GM18861 (cell line): ENCODE data around the gene CATSPER4.

Source experiments
- ATAC-seq: cut with Tn5 transposase; IDR thresholded peaks from one replicate; pipeline ENCODE4 v1.9.1; 2021; ENCODE audit not compliant: unreplicated experiment

Gene CATSPER4

DNA sequence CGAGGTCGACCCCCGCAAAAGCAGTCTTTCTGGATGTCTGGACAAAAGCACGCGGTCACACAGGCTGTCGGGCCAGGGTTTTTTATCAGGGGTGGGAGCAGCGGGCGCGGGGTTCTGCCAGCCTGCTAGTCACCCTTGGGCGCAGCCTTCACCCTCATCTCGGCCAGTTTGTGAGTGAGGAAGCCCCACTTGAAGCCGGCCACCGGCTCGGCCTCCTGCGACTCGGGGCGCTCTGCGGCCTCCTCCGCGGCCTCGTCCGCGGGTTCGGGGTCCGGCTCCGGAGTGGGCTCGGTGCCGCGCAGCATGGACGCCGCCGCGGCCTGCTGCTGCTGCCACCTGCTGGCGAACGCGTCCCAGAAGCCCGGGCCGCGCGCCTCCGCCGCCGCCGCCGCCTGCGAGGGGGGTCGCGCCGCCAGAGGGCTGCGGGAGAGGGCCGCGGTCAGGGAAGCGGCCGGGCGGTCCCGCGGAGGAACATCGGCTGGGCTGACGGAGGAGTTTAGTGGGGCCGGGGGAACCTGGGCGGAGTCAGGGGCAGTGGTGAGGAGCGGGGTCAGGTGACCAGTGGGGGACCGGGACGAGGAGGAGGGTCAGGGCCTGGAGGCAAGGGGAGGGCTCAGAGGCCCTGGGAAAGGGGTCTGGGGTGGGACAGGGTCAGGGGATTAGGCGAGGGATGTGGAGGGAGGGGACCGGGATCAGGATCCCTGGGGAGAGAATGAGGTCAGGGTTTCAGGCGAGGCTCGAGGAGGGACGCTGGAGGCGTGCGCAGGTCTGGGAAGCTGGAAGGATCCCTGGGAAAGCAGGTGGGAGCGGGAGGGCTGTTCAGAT is 26.2 kb upstream of the CATSPER4 start:
- no peak for ATAC-seq

DNA sequence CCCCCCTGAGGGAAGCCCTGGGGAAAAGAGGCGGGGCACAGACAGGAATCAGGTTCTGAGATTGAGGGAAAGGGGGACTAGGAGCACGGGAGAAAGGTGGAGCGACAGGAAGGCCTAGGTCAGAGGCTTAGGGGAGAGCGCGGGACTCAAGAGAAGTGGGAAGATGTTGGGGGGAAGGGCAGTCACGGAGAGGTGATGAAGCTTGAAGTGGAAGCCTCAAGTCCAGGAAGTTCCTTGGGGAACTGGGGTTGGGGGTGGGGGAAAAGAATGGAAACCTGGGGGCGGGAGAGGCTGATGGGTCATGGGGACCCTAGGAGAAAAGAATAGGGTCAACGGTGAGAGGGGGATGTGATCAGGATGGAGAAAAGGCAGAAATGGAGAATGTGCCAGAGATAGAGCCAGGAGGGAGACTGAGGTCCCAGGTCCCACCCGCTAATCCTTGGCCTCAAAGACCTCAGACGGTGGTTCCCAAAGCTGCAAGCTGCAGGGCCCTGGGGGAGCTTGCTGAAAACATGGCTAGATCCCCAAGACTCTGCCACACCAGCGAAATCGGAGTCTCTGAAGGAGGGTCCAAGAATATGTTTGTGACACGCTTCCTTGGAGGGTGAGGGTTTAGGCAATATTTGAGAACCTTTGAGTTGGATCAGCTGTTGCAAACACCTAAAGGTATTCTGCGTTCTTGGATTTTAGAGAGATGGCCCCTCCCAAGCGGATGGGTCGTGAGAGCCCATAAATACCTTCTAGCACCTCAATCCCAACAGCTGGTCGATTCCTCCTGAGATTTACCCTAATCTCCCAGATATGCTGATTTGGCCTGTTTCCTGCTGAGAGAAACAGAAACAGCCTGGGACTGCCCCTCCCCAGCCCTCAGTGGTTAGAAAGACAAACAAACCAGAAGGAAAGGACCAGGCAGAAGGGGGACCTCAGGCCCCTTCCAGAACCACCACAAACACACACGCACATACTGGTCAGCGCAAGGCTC is 25.2 kb upstream of the CATSPER4 start:
- no peak for ATAC-seq

DNA sequence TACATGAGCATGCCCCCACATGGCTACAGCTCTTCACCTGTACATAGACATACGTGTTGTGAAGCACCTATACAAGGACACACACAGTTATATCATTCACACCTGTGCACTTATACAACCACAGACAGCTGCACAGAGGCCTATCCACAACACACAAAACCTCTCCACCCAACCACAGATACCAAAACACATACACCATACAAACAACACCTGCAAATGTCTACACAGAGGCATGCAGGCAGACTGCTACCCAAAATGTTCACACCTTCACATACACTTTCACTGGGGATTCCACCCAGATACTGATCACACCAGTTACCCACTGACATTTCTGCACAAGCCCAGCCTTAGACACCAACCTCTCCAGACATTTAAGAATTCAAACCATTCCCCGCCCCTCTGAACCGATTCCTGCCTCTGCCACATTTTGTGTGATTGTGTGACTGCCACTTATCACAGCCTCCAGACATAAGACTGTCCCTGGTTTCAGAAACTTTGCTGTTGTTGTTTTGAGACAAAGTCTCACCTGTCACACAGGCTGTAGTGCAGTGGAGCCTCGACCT is 23.6 kb upstream of the CATSPER4 start:
- no peak for ATAC-seq

DNA sequence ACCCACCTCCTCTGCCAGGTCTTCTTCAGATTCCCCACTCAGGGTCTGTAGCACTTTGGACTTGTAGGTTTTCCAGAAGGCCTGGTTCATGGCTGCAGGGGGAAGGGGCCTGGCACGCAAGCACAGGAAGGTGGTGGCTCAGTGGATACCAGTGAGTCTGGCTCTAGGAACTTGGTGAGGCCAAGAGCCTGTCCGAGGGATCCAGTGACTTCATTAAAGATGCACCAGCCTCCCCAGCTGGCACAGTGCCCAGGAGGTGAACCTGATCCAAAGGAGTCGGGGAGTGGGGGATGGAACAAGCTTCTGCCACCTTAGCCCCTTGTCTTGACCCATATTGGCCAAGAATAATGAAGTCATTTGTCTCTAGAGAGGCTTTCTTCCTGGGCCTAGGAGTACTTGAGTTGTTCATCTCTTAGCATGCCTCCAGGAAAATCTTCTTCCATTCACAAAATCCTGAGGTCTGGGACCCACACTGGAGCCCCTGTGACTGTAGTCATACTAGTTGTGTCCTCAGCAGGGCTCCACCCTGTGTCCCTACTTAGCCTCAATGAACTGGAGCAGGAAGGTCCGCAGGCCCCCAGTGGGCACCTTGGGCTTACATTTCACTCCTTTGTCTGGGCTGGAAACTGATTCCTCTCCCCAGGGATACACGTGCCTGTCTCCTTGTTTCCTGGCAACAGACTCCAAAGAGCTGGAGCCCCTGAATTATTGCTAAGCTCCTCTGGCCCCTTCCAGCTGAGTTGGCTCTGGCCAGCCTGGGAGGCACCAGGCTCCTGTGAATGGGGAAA is 21.8 kb upstream of the CATSPER4 start, which contains the start of gene C1orf232:
TSS of gene C1orf232 (minus strand) at position 554 of the 788 bp plus-strand sequence. CDS start at position 90, 464 bp downstream.
- ATAC-seq: no peak

DNA sequence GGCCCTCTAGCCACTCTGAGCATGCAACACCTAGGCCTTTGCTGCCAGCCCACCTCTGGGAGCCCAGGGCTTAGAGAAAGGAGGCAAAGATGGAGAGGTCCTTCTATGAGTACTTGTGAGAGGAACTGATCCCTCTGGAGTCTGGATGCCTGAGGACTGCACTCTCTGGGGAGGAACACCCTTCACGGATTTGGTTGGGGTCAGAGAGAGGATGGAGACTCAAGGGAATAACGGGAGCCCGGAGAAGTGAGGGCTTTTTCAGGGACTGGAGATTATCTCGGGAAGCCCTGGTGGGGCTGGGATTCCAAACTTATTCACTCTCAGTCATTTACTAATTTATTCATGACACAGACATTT is 21.2 kb upstream of the CATSPER4 start:
- ATAC-seq: no peak

DNA sequence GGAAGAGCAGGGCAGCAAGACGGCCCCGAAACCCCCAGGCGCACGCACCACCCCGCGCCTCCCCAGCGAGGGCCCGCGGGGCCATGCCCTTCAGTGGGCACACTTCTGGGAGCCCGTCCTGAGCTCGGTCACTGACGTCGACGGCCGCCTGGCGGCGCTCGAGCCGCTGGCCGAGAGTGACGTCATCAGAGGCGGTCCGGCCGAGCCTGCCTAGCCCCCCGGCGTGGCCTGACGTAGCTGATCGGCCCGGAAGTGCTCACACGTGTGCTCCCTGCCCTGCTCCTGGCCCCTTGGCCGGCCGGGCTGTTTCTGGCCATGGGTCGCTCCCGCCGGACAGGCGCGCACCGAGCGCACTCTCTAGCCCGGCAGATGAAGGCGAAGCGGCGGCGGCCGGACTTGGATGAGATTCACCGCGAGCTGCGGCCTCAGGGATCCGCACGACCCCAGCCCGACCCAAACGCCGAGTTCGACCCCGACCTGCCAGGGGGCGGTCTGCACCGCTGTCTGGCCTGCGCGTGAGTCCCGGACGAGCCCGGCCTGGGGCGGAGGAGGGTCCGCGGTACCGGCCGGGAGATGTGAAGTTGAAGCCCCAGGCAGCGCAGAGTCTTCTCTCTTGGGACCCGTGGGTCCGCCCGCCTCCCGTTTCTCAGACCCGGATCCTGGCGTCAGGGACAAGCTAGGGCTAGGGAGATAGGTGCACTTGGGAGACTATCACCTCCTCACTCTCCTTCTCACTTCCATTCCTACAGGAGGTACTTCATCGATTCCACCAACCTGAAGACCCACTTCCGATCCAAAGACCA is 20.5 kb upstream of the CATSPER4 start, which contains the start of gene ZNF593:
TSS of gene ZNF593 (plus strand) at position 240 of the 803 bp plus-strand sequence. CDS start at position 316, 76 bp downstream.
- ATAC-seq: peak; percentile 80

DNA sequence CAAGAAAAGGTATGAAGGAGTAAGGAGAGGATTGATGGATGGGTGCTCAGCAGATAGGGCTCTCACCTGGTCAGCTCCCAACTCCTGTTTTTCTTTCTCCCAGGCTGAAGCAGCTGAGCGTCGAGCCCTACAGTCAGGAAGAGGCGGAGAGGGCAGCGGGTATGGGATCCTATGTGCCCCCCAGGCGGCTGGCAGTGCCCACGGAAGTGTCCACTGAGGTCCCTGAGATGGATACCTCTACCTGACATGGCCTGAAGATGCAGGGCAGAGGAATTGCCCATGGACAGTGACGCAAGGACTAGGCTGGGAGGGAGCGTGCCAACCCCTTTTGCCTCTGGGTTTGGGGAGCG is 20.0 kb upstream of the CATSPER4 start:
- no peak for ATAC-seq

DNA sequence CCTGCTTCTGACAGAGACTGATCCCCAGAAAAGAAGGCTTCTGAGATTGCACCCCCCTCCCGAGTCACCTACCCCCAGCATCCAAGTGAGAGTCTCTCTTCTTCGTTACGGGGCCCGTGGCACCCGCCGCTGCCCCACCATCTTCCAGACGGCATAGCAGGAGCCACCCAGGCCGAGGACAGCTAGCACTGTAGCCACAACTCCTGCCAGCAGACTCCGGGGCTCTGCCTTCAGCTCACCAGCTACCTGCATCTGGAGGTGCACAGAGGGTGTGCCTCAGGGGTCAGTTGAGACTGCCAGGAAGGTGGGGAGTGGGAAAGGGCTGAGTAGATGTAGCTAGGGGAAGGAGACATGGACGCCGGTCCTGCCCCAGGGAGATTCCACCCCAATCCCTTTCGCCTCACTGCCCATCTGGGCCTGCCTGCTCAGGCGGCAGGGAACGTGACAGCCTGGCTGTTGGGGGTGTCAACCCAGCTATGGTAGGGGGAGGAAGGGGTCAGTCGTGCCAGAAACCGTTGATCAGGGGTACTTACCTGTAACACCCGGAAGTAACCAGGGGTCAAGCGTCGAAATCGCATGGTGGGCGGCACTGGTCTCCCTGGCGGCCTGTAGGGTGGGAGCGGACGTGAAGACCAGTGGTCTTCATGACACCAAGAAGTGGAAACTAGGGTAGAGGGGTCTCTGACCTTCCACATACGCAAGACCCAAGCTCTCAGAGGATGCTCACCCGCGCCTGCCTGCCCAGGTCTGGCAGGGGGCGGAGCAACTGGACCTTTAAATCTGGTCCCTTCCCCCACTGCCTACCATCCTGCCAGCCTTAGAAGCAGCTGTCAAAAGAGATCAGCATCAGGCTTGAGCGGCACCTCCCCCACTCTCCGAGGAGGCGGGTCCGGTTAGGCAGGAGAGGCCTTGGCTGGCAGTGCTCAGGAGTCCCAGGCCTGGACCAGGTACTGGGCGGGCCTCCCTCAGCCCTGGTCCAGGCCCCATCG is 19.0 kb upstream of the CATSPER4 start, which contains the start of gene ZNF593OS:
TSS of gene ZNF593OS (minus strand) at position 749 of the 989 bp plus-strand sequence. CDS start at position 578, 171 bp downstream.
- ATAC-seq: no peak

DNA sequence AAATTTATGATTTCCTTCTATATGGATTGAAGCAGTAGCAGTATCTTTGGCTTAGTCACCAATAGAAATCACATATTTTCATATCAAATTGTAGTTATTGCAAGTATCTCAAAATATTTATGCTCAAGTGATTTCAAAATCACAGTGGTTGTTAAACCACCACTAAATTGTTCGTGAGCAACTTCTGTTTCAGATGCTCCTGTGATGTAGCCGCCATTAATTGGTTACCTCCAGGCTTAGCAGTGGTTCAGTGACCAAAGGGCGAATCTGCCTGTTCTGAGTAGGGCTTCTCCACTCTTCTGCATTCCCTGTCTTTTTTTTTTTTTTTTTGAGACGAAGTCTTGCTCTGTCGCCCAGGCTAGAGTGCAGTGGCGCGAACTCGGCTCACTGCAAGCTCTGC is 15.1 kb upstream of the CATSPER4 start:
- no peak for ATAC-seq

DNA sequence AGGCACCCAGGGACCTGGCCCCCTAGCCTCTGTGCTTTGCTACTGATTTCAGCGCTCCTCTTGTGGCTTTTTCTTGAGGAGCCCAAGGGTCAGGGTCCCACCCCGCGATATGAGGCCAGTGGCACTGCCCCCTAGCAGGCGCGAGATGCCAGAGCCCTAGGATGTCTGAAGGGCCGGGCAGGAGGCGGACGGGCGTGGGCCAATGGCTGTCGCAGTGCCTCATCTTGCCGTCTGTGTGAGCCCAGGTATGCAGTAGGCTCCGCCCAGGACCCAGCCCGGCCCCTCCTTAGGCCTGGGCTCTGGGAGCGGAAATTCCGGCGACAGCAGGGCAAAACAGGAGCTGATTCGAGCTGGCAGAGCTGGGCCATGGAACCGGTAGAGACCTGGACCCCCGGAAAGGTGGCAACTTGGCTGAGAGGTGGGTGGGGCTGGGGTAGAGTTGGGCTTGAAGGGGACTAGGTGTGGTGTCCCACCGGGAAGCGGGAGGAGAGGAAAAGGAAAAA is 13.2 kb upstream of the CATSPER4 start, which contains the start of gene CNKSR1:
TSS of gene CNKSR1 (plus strand) at position 310 of the 503 bp plus-strand sequence. CDS start at position 367, 57 bp downstream.
- no peak for ATAC-seq

DNA sequence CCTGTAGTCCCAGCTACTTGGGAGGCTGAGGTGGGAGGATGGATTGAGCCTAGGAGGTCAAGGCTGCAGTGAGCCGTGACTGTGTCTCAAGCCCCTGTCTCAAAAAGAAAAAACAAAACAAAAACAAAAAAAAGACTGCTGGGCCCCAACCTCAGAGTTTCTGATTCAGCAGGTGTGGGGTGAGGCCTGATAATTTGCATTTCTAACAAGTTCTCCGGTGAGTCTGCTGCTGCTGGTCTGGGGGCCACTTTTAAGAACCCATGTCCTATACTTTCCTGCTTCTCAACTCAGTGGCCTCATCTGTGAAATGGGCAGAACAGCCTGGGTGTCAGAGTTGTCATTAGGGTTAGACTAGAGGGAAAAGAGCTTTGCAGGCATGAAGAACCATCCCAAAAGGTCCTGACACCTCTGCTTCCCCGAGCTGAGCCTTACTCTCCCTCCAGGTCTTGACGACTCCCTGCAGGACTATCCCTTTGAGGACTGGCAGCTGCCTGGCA is 10.3 kb upstream of the CATSPER4 start:
- ATAC-seq: no peak

DNA sequence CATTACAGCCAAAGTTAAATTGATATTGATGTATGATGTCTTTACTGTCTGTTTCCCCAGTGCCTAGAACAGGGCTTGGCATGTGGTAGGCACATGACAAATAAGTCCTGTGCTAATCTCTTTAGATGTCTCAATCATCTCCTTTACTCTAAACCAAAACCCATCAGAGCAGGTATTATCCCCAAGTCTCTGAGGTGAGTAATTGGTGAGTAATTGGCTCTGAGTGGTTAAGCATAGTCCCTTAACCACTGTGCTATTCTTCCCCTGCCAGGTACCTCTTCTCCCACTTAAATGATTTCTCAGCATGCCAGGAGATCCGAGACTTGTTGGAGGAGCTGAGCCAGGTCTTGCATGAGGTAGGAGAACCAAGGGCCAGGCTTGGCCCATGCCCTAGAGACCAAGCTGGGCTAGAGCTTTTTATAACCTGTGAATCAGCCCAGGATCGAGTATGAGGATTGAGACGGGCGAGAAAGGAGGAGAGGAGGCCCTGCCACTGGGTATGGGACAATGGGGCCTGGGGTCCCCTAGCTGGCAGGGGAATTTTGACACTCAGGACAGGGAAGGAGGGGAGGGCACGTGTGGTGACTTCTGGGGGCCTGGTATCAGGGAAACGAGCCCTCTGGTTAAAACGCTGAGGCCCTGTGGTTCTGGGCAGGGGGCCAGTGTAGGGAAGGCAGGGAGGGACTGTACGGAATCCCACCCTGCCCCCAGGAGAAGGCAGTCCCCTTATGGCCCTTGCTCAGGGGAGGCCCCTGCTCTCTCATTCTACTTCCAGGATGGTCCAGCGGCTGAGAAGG is 8.6 kb upstream of the CATSPER4 start:
- ATAC-seq: no peak

DNA sequence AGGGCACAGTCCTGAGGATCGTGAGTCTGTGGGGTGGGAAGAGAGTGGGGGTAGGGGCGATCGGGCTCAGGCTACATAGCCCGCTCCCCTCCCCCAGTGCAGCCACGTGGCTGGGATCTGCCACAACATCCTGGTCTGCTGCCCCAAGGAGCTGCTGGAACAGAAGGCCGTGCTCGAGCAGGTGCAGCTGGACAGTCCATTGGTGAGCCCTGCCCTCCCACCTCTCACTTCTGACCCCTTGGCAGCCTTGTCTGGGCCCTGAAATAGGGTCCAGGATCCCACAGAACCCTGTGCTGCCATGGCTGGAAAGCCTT is 8.1 kb upstream of the CATSPER4 start:
- no peak for ATAC-seq

DNA sequence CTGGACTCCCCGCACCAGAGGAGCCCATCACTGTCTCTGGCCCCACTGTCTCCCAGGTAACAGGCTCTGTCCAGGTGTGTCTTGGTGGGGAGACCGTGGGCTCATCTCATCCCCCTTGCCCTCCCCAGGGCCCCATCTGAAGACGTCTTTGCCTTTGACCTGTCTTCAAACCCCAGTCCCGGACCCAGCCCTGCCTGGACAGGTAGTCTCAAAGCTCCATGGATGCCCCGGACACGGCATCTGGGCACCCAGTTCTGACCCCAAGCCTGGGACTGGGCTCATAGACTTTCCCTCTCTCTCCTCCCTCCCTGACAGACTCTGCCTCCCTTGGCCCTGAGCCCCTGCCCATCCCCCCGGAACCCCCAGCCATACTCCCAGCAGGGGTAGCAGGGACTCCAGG is 6.3 kb upstream of the CATSPER4 start:
- no peak for ATAC-seq

DNA sequence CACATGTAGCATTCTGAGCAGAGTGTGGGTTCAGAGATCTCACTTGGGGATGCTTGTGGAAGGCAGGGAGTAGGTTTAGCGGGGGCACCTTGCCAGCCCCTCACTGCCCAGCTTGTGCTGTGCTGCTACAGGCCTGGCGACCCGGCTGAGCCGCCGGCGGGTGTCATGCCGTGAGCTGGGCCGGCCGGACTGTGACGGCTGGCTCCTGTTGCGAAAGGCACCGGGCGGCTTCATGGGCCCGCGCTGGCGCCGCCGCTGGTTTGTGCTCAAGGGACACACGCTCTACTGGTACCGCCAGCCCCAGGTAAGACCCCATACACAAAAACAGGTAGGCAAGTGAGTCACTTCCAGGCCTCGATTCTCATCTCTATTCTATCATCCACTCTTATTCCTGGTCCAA is 5.5 kb upstream of the CATSPER4 start:
- ATAC-seq: no peak

DNA sequence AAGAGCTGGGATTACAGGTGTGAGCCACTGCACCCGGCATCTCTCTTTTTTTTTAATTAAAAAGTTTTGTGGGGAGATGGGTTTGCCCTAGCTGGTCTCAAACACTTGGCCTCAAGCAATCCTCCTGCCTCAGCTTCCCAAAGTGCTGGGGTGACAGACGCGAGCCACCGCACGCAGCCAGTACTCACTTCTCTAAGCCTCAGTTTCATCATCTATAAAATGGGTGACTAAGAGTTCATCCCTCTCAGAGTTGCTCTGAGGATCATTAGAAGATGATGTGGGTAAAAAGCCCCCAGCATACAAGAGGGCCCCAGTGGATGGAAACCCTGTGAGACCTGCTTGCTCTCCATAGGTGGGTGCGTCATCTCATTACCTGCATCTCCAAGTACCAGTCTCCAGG is 2.5 kb upstream of the CATSPER4 start:
- no peak for ATAC-seq

DNA sequence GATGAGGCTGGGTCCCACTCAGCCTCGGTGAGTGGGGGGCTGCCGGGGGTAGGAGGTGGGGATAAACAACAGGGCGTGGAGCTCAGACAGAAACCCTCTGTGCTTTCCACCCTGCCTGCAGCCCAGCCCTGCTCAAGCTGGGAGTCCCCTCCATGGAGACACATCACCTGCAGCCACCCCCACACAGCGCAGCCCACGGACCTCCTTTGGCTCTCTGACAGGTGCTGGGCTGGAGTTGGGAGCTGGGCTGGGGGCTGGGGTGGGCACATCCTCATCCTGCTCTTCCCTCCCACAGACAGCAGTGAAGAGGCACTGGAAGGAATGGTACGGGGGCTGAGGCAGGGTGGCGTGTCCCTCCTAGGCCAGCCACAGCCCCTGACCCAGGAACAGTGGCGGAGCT is 1.9 kb upstream of the CATSPER4 start:
- no peak for ATAC-seq
